ENCODE data around the gene PI16.
"Not testable (repeated sequence)": the region's sequence is repeated elsewhere in the genome, so short reads cannot be mapped to it uniquely, and the experiment has no call there.

PI16 gene

DNA sequence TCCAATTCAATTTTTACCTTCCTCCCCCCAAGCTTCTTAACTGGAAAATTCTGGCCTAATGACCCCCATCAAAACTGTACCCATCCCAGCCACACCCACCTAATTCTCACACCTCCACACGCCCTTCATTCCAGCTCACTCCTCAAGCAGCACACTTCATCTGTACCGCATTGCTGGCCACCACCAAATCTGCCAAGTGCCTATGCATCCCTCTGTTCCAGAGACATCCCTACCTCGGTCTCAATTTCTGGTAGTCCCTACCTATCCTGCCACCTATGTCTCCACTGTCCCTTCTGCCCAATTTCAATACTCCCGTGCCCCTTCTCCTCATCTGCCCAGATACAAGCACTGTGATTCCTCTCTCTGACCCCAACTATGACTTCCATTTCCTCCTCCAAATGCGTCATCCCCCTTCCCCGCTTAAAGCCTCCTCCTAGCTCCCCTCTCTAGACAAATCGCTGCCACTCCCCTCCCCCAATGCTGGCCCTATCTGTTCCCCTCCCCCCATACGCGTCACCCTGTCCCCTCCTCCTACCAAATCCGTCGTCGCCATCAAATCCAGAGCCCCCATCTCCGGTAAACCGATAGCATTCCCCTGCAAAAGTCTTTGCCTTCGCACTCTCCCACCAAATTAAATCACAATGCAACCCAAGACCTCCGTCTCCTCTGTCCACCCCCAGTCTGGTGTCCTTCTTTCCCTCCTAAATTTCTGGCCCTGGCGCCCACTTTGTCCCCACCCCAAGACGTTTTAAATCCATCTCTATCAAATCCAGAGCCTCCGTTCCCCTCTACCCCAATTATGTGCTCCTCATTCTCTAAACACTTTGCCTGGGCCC is 30.3 kb downstream of the PI16 start:
- Histone ChIP-seq H3K36me3 (peaks cover 32% of the 10 kb centered on the region), H3K27me3 (ENCODE audit: insufficient read depth, low read depth, severe bottlenecking) (no peaks in the 10 kb centered on the region), H3K4me3 (ENCODE audit: low read depth, low read length) (peak overlapping the region; percentile 92), H3K27ac (peak overlapping the region; percentile 90), H3K9me3 (ENCODE audit: severe bottlenecking) (no peaks in the 10 kb centered on the region)
- no peak for TF ChIP-seq CTCF (IDR thresholded peaks at IDR 0.05; ENCODE audit: low read depth, low read length)
- peak; percentile 79 for DNase-seq

DNA sequence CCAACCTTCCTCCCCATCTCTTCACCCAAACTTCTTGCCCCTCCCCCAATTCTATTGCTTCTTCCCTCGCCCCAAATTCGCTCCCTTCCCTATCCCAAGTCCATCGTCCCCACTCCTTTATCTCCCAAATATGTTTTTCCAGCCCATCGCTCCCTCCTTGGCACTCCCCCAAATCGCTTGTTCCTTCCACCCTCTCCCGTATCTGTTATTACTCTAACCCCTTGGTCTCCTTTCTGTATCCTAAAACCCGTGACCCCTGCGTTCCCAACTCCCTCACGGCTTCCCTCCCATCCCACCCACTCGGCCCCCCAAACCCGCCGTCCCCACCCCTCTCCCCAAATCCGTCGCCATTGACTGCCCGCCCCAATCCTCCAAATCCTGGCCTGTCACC is 30.9 kb downstream of the PI16 start:
- H3K27ac ChIP-seq: peak overlapping the region; percentile 90
- H3K27me3 ChIP-seq (ENCODE audit: insufficient read depth, low read depth, severe bottlenecking): no peaks in the 10 kb centered on the region
- DNase-seq: no peak
- TF ChIP-seq CTCF (IDR thresholded peaks at IDR 0.05; ENCODE audit: low read depth, low read length): no peak
- H3K9me3 ChIP-seq (ENCODE audit: severe bottlenecking): no peaks in the 10 kb centered on the region
- peak overlapping the region; percentile 92 for H3K4me3 ChIP-seq (ENCODE audit: low read depth, low read length)
- H3K36me3 ChIP-seq: peaks cover 26% of the 10 kb centered on the region

- no peak for TF ChIP-seq CTCF (IDR thresholded peaks at IDR 0.05; ENCODE audit: low read depth, low read length)
- H3K4me3 ChIP-seq (ENCODE audit: low read depth, low read length): peak within 1 kb of the TSS; percentile 92
- no peaks in the 10 kb centered on the region for H3K9me3 ChIP-seq (ENCODE audit: severe bottlenecking)
- peak; percentile 94 for DNase-seq
- no peaks in the 10 kb centered on the region for H3K27me3 ChIP-seq (ENCODE audit: insufficient read depth, low read depth, severe bottlenecking)
- peaks cover 21% of the 10 kb centered on the region for H3K36me3 ChIP-seq
- peak within 1 kb of the TSS; percentile 90 for H3K27ac ChIP-seq
Measured at GRCh38 chr6:36985808-36986703, 31.5 kb downstream of the PI16 start, which contains the start of gene MTCH1. Gene MTCH1 (minus strand): TSS chr6:36986196. CDS start chr6:36986173, 23 bp downstream.

DNA sequence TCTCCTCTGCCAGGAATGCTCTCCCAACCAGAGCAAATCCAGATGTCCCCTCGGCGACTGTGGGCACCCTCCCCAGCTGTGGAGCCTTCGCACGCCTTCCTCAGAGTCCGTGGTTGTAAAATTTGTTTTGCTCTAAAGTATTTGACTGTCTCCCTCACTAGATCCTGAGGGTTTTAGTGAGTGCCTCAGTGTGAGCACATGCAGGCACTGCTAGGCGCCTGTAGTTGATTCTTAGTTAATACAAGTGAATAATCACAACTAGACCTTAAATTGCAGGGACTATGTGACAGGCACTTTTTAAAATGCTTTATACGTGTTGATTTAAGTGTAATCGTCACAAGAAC is 32.1 kb downstream of the PI16 start:
- peak overlapping the region; percentile 90 for H3K27ac ChIP-seq
- DNase-seq: no peak
- H3K4me3 ChIP-seq (ENCODE audit: low read depth, low read length): peak overlapping the region; percentile 92
- no peaks in the 10 kb centered on the region for H3K27me3 ChIP-seq (ENCODE audit: insufficient read depth, low read depth, severe bottlenecking)
- peaks cover 16% of the 10 kb centered on the region for H3K36me3 ChIP-seq
- TF ChIP-seq CTCF (IDR thresholded peaks at IDR 0.05; ENCODE audit: low read depth, low read length): no peak
- H3K9me3 ChIP-seq (ENCODE audit: severe bottlenecking): no peaks in the 10 kb centered on the region

GRCh38 chr6:36989264-36989663 is 34.7 kb downstream of the PI16 start:
- TF ChIP-seq CTCF (IDR thresholded peaks at IDR 0.05; ENCODE audit: low read depth, low read length): no peak
- no peaks in the 10 kb centered on the region for H3K27me3 ChIP-seq (ENCODE audit: insufficient read depth, low read depth, severe bottlenecking)
- no peak overlapping the region for H3K27ac ChIP-seq
- H3K4me3 ChIP-seq (ENCODE audit: low read depth, low read length): no peak overlapping the region
- H3K36me3 ChIP-seq: peaks cover 3% of the 10 kb centered on the region
- DNase-seq: no peak
- H3K9me3 ChIP-seq (ENCODE audit: severe bottlenecking): no peaks in the 10 kb centered on the region

GRCh38 chr6:36990401-36990800 is 35.9 kb downstream of the PI16 start:
- not testable (repeated sequence) for H3K27ac ChIP-seq; H3K27me3 ChIP-seq (ENCODE audit: insufficient read depth, low read depth, severe bottlenecking); H3K4me3 ChIP-seq (ENCODE audit: low read depth, low read length); H3K36me3 ChIP-seq; DNase-seq; H3K9me3 ChIP-seq (ENCODE audit: severe bottlenecking)

Data from WERI-Rb-1 (cell line).